HG03575 (cell line): ENCODE data around the gene TSC22D1.

Experiments
- ATAC-seq: cut with Tn5 transposase; IDR thresholded peaks from one replicate; pipeline ENCODE4 v1.9.1; 2021; ENCODE audit not compliant: unreplicated experiment, insufficient number of reproducible peaks, low FRiP score; ENCODE audit errors: extremely low read depth

TSC22D1 gene

GRCh38 chr13:44417446-44417845 is 158.7 kb downstream of the TSC22D1 start:
- ATAC-seq = no peak

- ATAC-seq = no peak
These were observed 159.4 kb downstream of the TSC22D1 start for GRCh38 chr13:44416744-44417143.

- ATAC-seq = no peak
These were observed 159.8 kb downstream of the TSC22D1 start for GRCh38 chr13:44416301-44416700.

GRCh38 chr13:44415815-44416214 is 160.3 kb downstream of the TSC22D1 start:
- ATAC-seq = no peak

- no peak for ATAC-seq
These were observed 161.4 kb downstream of the TSC22D1 start for GRCh38 chr13:44414716-44415115.

DNA sequence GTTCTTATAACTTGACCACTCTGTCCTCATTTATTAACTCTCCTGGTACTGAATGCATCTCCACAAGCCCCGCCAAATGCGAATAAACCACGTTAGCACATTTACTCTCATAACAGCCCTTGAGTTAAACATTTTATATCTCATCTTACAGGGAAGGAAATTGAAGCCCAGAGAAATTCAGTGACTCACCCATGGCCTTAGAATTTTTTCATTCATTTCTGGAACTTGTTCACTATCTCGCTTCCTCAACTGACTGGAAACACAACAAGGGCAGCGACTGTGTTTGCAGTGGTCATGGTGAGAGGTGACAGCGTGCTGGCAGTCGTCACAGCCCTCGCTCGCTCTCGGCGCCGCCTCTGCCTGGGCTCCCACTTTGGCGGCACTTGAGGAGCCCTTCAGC is 163.0 kb downstream of the TSC22D1 start:
- ATAC-seq = no peak

GRCh38 chr13:44412346-44412935 is 163.7 kb downstream of the TSC22D1 start:
- no peak for ATAC-seq

DNA sequence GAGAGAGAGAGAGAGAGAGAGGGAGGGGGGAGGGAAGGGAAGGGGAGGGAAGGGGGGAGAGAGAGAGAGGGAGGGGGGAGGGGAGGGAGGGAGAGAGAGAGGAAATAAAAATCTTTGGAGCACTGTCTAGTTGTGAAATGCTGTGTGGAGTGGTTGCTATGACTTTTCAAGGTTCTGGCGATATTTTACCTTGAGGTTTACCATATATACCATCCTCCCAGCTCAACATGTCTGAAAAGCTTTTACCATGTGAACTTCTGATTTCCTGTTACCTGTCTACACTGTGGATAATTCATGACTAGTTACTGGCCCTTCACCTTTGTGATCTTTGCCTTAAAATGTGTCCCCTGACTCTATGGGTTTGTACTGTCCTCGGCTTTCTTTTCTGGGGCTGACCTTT is 164.3 kb downstream of the TSC22D1 start:
- ATAC-seq = no peak

DNA sequence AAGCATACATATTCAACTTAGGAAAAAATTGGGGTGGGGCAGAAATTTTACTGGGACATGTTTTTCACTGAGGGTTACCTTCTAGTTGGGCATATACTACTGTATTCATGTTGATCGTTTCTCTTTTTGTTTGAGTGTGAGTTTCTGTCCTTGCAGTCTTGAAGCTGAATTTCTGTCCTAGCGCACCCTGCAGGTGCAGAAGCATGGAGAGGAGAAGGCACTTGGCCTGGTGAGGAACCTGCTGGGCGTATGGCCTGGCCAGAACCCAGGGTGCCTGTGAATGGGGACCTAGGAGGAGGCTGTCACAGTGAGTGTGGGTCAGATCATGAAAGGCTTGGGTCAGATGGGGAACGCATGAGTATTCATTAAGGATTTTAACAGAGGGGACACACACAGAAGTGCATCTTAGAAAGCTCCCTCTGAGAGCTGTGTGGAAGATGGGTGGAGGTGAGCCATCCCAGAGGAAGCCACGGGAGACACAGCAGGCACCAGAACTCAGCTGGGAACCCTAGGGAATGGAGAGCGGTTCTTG is 165.7 kb downstream of the TSC22D1 start:
- ATAC-seq = no peak

GRCh38 chr13:44409595-44409994 is 166.5 kb downstream of the TSC22D1 start:
- no peak for ATAC-seq

GRCh38 chr13:44407891-44408290 is 168.2 kb downstream of the TSC22D1 start:
- ATAC-seq = no peak

- no peak for ATAC-seq
These were observed 168.8 kb downstream of the TSC22D1 start for GRCh38 chr13:44407379-44407778.

DNA sequence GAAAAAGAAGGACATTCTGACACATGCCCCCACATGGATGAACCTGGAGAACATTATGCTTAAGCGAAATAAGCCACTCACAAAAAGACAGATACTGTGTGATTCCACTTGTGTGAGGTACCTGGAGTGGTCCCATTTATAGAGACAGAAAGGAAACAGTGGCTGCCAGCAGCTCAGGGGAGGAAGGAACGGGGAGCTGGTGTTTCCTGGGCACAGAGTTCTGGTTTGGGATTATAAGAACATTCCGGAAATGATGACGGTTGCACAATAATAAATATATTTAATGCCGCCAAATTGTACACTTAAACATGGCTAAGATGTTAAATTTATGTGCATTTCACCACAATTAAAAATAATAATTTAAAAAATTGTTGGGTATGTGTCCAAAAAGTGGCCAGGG is 169.5 kb downstream of the TSC22D1 start:
- ATAC-seq = no peak

DNA sequence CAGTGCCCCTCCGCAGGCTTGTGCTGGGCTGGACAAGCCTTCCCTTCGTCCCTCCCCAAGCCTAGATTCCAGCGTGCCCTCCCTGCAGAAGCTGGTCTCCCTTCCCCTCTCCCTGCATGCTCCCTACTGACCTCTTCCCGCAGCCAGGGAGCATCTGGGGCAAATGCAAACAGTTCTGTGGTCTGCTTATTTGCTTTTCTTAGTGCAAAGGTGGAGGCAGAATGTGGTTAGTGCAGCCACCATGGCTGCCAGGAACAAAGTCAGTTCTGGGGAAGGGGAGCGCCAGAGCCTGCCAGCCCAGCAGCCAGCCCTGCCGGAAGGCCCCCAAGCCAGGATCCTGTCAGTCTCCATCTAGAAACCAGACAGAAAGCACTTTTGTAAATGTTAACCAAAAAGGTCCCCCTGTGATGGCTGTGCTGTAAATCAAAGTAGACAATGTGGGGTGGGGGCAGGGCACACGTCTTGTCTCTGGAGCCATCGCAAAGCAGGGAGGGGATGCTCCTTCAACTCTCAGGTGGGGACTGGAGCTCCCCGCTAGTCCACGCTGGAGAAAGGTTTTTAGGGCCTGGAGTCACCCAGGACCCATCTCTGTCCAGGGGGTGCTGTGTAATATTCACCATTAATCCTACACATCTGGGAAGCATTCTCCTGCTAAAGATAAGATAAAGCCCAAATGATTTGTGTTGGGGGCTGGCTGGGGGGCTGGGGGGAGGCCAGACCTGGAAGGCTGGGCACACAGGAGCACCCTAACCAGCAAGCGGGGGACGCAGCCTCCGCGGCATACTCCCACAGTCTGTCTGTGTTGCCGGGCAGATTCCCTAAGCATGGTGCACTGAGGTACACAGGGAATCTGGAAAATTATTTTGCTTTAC is 171.6 kb downstream of the TSC22D1 start:
- no peak for ATAC-seq

- ATAC-seq = no peak
These were observed 172.6 kb downstream of the TSC22D1 start for GRCh38 chr13:44403461-44404056.

- ATAC-seq = no peak
These were observed 173.2 kb downstream of the TSC22D1 start for GRCh38 chr13:44402899-44403445.

DNA sequence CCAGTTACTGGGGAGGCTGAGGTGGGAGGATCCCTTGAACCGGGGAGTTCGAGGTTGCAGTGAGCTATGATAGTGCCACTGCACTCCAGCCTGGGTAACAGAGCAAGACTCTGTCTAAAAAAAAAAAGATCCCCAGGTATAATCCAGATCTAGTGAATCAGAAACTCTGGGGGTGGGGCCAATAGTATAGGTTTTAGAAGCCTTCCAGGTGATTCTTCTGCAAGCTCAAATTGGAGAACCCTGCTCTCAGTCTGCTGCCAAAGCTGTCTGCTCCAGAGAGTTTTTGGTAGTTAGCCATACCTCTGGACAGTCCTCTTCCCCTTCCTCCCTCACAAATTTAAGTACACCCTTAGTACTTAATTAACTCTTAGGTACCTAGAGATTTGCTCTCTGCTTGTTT is 174.6 kb downstream of the TSC22D1 start:
- no peak for ATAC-seq

DNA sequence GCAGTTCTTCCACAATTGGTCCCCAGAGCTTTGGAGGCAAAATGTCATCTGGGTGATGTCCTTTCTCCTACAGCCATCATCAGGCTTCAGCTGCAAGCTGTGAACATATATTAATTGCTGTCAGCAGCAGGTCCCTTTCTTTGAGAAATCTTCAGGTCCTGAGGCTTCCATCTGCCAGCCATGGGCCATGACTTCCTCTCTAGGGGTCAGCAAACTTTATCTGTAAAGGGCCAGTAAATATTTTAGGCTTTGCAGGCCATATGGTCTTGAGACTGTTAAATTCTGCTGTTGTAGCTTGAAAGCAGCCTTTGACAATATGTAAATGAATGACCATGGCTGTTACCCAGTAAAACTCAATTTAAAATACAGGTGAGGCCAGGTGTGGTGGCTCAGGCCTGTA is 175.4 kb downstream of the TSC22D1 start:
- ATAC-seq = no peak

DNA sequence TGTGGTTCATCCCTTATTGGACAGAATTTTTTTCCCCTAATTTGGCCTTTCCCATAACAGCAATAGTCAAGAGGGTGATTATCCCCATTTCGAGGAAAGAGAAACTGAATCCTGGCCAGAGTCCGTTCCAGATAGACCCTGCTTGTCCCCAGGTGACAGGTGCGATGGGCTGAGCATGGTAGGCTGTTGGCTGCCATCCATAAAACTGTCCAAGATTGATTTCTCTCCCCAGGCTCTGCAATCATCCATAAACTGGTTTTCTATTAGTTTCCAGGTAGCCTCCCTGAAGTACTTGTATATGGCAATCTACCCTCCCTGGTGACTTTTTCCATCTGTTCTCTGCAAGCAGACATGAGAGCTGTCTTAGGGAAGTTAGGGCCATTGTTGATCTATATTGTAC is 177.1 kb downstream of the TSC22D1 start:
- no peak for ATAC-seq

DNA sequence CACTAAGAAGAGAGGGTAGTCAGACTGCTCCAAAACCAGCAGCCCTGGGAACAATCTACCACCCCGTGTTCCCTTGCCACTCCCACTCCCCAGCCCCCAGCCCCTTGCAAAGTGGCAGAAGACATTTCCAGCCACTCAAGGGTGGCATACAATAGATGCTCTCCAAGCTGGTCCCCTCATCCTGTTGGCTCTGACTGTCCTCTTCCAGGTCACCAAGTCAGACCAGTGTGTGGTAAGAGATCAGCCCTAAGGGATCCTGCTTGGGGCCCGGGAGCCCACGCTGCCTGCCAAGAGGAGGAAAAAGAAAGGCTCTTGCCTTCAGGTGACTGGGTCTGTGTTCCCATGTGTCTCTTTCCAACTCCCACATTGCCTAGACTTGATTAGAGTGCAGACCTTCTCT is 177.5 kb downstream of the TSC22D1 start:
- no peak for ATAC-seq
